HEK293 (cell line): Measurements from ENCODE around the gene DPYSL5.

Source experiments
- CTCF ChIA-PET: fragments of 350-600 bp; formaldehyde crosslinking; extraction: SDS; loops from one replicate; lab custom pipeline; 2021; ENCODE audit warnings: antibody characterized with exemption; lab: Yijun Ruan, JAX
- POLR2A ChIA-PET: fragments of 300-600 bp; formaldehyde crosslinking; extraction: SDS; loops from one replicate; lab custom pipeline; 2020; ENCODE audit warnings: antibody characterized with exemption, inconsistent platforms; lab: Yijun Ruan, JAX
- H3K27ac ChIP-seq: fragments of 200-500 bp; sonication (Bioruptor generic); 2 replicates; pipeline ENCODE4 v1.5.1; 2014; ENCODE audit warnings: low read depth, low read length, control low read depth, inconsistent platforms; ENCODE audit errors: extremely low read depth
- H3K36me3 ChIP-seq, 2 experiments: fragments of 200-500 bp in 1 of 2; sonication (Bioruptor generic) in 1 of 2; 1 replicate in 1 of 2; 2 replicates in 1 of 2; pipeline ENCODE4 v1.5.1; 2014 to 2017; ENCODE audit warnings: inconsistent platforms in 2 of 2, low read length in 2 of 2; ENCODE audit not compliant: control insufficient read depth in 2 of 2, insufficient read depth in 1 of 2
- H3K4me1 ChIP-seq: fragments of 200-500 bp; sonication (Bioruptor generic); 2 replicates; pipeline ENCODE4 v1.5.1; 2014; ENCODE audit warnings: mild to moderate bottlenecking, low read length, inconsistent platforms; ENCODE audit not compliant: control insufficient read depth, insufficient read depth
- H3K4me3 ChIP-seq: 2 replicates; pipeline ENCODE4 v1.5.1; 2011; ENCODE audit warnings: low read depth, mild to moderate bottlenecking, control low read depth, low read length, moderate library complexity
- H3K9me3 ChIP-seq: fragments of 200-500 bp; sonication (Bioruptor generic); 2 replicates; pipeline ENCODE4 v1.5.1; 2014; ENCODE audit warnings: low read depth, low read length, inconsistent platforms; ENCODE audit not compliant: control insufficient read depth, insufficient read depth
- BCL11B ChIP-seq: fragments of 450-650 bp; formaldehyde crosslinking; IDR thresholded peaks from 2 replicates; pipeline ENCODE4 v1.5.1; 2016; ENCODE audit warnings: low read depth, missing biosample characterization, missing genetic modification characterization
- GFI1B ChIP-seq: fragments of 450-650 bp; formaldehyde crosslinking; IDR thresholded peaks from 2 replicates; pipeline ENCODE4 v1.5.1; 2016; ENCODE audit warnings: missing biosample characterization, missing genetic modification characterization
- SALL2 ChIP-seq: fragments of 450-650 bp; formaldehyde crosslinking; IDR thresholded peaks from 2 replicates; pipeline ENCODE4 v1.5.0; 2017; ENCODE audit warnings: missing biosample characterization, mild to moderate bottlenecking, missing genetic modification characterization, borderline replicate concordance
- YY2 ChIP-seq: fragments of 450-650 bp; formaldehyde crosslinking; IDR thresholded peaks from 2 replicates; pipeline ENCODE4 v1.5.1; 2016; ENCODE audit warnings: missing biosample characterization, missing genetic modification characterization
- ZBTB20 ChIP-seq: fragments of 450-650 bp; formaldehyde crosslinking; IDR thresholded peaks from 2 replicates; pipeline ENCODE4 v1.5.1; 2016; ENCODE audit warnings: missing biosample characterization, missing genetic modification characterization
- ZFP3 ChIP-seq: fragments of 450-650 bp; formaldehyde crosslinking; IDR thresholded peaks from 2 replicates; pipeline ENCODE4 v1.5.1; 2016; ENCODE audit warnings: low read depth, missing biosample characterization, missing genetic modification characterization
- ZNF174 ChIP-seq: fragments of 450-650 bp; formaldehyde crosslinking; IDR thresholded peaks from 2 replicates; pipeline ENCODE4 v1.5.0; 2017; ENCODE audit warnings: missing biosample characterization, mild to moderate bottlenecking, missing genetic modification characterization
- ZNF223 ChIP-seq: fragments of 450-650 bp; formaldehyde crosslinking; IDR thresholded peaks from 2 replicates; pipeline ENCODE4 v1.5.1; 2016; ENCODE audit warnings: missing biosample characterization, missing genetic modification characterization
- ZNF391 ChIP-seq: fragments of 450-650 bp; formaldehyde crosslinking; IDR thresholded peaks from 2 replicates; pipeline ENCODE4 v1.5.1; 2016; ENCODE audit warnings: low read depth, missing biosample characterization, missing genetic modification characterization, borderline replicate concordance
- ZNF426 ChIP-seq: fragments of 450-650 bp; formaldehyde crosslinking; IDR thresholded peaks from 2 replicates; pipeline ENCODE4 v1.5.1; 2017; ENCODE audit warnings: missing biosample characterization, missing genetic modification characterization, mild to moderate bottlenecking, inconsistent platforms, moderate library complexity
- ZNF561 ChIP-seq: fragments of 450-650 bp; IDR thresholded peaks from 2 replicates; pipeline ENCODE4 v1.5.1; 2018; ENCODE audit warnings: missing biosample characterization, missing genetic modification characterization, borderline replicate concordance
- ZNF658 ChIP-seq: fragments of 450-650 bp; formaldehyde crosslinking; IDR thresholded peaks from 2 replicates; pipeline ENCODE4; 2016; ENCODE audit warnings: missing biosample characterization, missing genetic modification characterization
- ZNF776 ChIP-seq: fragments of 450-650 bp; formaldehyde crosslinking; IDR thresholded peaks from 2 replicates; pipeline ENCODE4 v1.5.0; 2017; ENCODE audit warnings: missing biosample characterization, missing genetic modification characterization, borderline replicate concordance
- TF ChIP-seq, protein P1 (sequence below): sonication (generic); formaldehyde crosslinking; IDR thresholded peaks from 2 replicates; pipeline ENCODE4 v1.8.1; 2022; ENCODE audit warnings: mild to moderate bottlenecking, moderate library complexity, missing genetic modification reagents
- TF ChIP-seq, protein P2 (sequence below): fragments of 450-650 bp; formaldehyde crosslinking; IDR thresholded peaks from 2 replicates; pipeline ENCODE4 v1.5.1; 2016; ENCODE audit warnings: missing biosample characterization, missing genetic modification characterization
- TF ChIP-seq, protein P3 (sequence below): fragments of 450-650 bp; formaldehyde crosslinking; IDR thresholded peaks from 2 replicates; pipeline ENCODE4 v1.5.1; 2016; ENCODE audit warnings: missing biosample characterization, missing genetic modification characterization
- TF ChIP-seq, protein P4 (sequence below): fragments of 450-650 bp; IDR thresholded peaks from 2 replicates; pipeline ENCODE4 v1.5.1; 2018; ENCODE audit warnings: missing biosample characterization, missing genetic modification characterization

The DPYSL5 gene

DNA sequence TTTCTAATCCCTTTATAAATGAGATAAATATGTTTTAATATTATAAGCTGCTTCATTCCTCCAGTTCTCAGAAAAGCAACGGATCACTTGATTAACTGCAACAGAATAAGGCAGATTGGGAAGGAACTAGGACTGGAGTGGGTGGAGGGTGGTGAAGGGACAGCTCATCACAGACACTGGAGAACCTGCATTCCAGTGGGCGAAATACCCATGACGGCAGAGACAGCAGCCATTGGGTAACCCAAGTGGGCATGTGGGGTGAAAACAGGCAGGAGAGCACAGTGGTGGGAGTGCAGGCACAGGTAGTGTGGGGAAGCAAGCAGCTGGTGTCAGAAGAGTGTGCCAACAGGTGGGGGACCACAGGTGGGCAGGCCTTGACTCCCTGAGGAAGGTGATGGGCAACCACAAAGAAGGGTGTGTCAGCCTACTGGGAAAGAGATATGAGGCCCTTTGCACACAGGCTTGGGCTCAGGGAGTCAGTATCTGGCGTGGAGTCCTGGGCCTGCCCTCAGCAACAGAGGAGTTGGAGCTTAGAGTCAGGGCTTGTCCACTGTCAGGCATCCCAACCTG lies 27.2 kb downstream of the DPYSL5 start (continued):
- TF ChIP-seq ZNF426, result no peak

DNA sequence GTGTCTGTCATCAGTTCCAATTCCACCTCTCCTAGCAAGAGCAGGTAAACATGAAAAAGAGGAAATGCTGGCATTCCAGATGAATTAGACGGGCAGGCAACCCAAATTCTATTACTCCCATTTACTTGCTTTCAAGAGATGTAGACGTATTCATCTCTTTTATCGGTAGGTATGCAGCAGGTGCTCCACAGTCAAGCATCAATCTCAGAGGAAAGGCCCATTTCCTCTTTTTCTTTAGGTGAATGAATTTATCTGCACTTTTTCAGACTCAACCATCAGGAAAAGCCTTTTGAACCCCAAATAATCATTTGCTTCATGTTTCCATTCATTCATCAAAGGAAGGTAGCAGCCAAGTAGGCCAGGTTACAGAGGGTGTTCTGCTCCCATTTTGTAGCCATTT lies 27.9 kb downstream of the DPYSL5 start:
- no peaks in the 10 kb centered on the region for H3K9me3 ChIP-seq
- ChIA-PET POLR2A (no interaction called here), CTCF (no interaction called here)
- H3K36me3 ChIP-seq, result peaks cover 0 to 12% of the 10 kb centered on the region in 2 experiments; a peak in 1 of 3 replicates
- H3K4me1 ChIP-seq, result no peaks in the 10 kb centered on the region
- H3K4me3 ChIP-seq, result no peak overlapping the region
- no peak for TF ChIP-seq ZFP3 (tag by site-specific recombination)
- no peak for TF ChIP-seq ZBTB20 (tag by site-specific recombination)
- TF ChIP-seq ZNF658 (tag by site-specific recombination), result no peak
- TF ChIP-seq, protein P1, sequence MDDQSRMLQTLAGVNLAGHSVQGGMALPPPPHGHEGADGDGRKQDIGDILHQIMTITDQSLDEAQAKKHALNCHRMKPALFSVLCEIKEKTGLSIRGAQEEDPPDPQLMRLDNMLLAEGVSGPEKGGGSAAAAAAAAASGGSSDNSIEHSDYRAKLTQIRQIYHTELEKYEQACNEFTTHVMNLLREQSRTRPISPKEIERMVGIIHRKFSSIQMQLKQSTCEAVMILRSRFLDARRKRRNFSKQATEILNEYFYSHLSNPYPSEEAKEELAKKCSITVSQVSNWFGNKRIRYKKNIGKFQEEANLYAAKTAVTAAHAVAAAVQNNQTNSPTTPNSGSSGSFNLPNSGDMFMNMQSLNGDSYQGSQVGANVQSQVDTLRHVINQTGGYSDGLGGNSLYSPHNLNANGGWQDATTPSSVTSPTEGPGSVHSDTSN (CRISPR knock-in tag), result no peak
- H3K27ac ChIP-seq, result no peak overlapping the region

DNA sequence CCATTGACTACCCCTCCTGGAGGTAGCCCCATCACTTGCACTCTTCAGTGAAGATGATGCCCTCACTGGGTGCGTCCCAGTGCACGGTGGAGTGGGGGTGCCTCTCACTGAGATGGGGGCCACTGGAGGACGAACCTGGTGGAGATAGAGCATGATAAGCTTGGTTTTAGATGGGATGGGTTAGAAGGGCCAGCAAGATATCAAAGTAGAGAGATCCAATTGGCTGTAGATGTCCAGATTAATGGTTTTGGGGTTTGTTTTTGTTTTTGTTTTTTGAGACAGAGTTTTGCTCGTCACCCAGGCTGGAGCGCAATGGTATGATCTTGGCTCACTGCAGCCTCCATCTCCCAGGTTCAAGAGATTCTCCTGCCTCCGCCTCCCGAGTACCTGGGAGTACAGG lies 28.3 kb downstream of the DPYSL5 start:
- Histone ChIP-seq H3K36me3 (peaks cover 0 to 12% of the 10 kb centered on the region in 2 experiments; a peak in 1 of 3 replicates), H3K4me1 (no peaks in the 10 kb centered on the region), H3K27ac (no peak overlapping the region), H3K4me3 (no peak overlapping the region), H3K9me3 (no peaks in the 10 kb centered on the region)
- ChIA-PET CTCF (no interaction called here), POLR2A (no interaction called here)
- TF ChIP-seq, protein P2, sequence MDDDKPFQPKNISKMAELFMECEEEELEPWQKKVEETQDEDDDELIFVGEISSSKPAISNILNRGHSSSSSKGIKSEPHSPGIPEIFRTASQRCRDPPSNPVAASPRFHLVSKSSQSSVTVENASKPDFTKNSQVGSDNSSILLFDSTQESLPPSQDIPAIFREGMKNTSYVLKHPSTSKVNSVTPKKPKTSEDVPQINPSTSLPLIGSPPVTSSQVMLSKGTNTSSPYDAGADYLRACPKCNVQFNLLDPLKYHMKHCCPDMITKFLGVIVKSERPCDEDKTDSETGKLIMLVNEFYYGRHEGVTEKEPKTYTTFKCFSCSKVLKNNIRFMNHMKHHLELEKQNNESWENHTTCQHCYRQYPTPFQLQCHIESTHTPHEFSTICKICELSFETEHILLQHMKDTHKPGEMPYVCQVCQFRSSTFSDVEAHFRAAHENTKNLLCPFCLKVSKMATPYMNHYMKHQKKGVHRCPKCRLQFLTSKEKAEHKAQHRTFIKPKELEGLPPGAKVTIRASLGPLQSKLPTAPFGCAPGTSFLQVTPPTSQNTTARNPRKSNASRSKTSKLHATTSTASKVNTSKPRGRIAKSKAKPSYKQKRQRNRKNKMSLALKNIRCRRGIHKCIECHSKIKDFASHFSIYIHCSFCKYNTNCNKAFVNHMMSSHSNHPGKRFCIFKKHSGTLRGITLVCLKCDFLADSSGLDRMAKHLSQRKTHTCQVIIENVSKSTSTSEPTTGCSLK (tag by site-specific recombination), result no peak
- TF ChIP-seq, protein P3, sequence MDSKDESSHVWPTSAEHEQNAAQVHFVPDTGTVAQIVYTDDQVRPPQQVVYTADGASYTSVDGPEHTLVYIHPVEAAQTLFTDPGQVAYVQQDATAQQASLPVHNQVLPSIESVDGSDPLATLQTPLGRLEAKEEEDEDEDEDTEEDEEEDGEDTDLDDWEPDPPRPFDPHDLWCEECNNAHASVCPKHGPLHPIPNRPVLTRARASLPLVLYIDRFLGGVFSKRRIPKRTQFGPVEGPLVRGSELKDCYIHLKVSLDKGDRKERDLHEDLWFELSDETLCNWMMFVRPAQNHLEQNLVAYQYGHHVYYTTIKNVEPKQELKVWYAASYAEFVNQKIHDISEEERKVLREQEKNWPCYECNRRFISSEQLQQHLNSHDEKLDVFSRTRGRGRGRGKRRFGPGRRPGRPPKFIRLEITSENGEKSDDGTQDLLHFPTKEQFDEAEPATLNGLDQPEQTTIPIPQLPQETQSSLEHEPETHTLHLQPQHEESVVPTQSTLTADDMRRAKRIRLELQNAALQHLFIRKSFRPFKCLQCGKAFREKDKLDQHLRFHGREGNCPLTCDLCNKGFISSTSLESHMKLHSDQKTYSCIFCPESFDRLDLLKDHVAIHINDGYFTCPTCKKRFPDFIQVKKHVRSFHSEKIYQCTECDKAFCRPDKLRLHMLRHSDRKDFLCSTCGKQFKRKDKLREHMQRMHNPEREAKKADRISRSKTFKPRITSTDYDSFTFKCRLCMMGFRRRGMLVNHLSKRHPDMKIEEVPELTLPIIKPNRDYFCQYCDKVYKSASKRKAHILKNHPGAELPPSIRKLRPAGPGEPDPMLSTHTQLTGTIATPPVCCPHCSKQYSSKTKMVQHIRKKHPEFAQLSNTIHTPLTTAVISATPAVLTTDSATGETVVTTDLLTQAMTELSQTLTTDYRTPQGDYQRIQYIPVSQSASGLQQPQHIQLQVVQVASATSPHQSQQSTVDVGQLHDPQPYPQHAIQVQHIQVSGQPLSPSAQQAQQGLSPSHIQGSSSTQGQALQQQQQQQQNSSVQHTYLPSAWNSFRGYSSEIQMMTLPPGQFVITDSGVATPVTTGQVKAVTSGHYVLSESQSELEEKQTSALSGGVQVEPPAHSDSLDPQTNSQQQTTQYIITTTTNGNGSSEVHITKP (tag by site-specific recombination), result peak; percentile 61

DNA sequence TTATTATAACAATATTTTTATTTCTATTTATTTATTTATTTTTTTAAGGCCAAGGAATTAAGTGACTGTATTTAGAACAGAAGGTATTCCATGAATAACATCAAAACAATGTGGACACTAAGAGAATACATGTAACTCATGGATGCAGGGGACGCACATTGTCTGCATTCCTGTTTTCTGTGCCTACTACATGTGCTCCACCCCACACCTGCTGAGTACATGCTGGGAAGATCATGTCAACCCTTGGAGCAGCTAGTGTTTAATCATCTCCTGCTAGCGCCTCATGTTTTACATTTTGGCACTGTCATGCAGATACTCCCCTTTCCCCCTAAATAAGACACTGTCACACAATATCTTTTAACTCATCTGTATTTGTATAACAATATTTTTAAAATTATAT lies 29.3 kb downstream of the DPYSL5 start:
- no peaks in the 10 kb centered on the region for H3K9me3 ChIP-seq
- TF ChIP-seq ZNF561 (tag by site-specific recombination) (no peak), GFI1B (no peak), SALL2 (tag by site-specific recombination) (no peak), ZNF174 (tag by site-specific recombination) (no peak), ZNF776 (tag by site-specific recombination) (no peak), ZNF391 (no peak), ZNF223 (tag by site-specific recombination) (no peak), BCL11B (tag by site-specific recombination) (no peak), YY2 (tag by site-specific recombination) (no peak)
- TF ChIP-seq, protein P4, sequence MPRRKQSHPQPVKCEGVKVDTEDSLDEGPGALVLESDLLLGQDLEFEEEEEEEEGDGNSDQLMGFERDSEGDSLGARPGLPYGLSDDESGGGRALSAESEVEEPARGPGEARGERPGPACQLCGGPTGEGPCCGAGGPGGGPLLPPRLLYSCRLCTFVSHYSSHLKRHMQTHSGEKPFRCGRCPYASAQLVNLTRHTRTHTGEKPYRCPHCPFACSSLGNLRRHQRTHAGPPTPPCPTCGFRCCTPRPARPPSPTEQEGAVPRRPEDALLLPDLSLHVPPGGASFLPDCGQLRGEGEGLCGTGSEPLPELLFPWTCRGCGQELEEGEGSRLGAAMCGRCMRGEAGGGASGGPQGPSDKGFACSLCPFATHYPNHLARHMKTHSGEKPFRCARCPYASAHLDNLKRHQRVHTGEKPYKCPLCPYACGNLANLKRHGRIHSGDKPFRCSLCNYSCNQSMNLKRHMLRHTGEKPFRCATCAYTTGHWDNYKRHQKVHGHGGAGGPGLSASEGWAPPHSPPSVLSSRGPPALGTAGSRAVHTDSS, result no peak
- H3K27ac ChIP-seq, result no peak overlapping the region
- ChIA-PET CTCF (no interaction called here), POLR2A (no interaction called here)
- no peaks in the 10 kb centered on the region for H3K4me1 ChIP-seq
- no peak overlapping the region for H3K4me3 ChIP-seq
- peaks cover 0 to 12% of the 10 kb centered on the region in 2 experiments; a peak in 1 of 3 replicates for H3K36me3 ChIP-seq
